Trophoblast cell (in vitro differentiated cells and primary cell): ENCODE results near the gene MLN.

ENCODE experiments used
- DNase-seq, 2 donors: peaks; one replicate each; pipeline ENCODE4 v3.0.0-alpha.2; 2016
- H2AFZ ChIP-seq: 2 replicates; pipeline ENCODE4 v1.6.1; 2013; ENCODE audit warnings: low read length, moderate library complexity, mild to moderate bottlenecking; ENCODE audit not compliant: insufficient read depth, poor library complexity
- H2AK5ac ChIP-seq: 2 replicates; pipeline ENCODE4 v1.6.1; 2013; ENCODE audit warnings: mild to moderate bottlenecking, low read length
- H2BK120ac ChIP-seq: 2 replicates; pipeline ENCODE4 v1.6.1; 2013; ENCODE audit warnings: low read length, mild to moderate bottlenecking, moderate library complexity; ENCODE audit not compliant: insufficient read depth, poor library complexity
- H2BK12ac ChIP-seq: 2 replicates; pipeline ENCODE4 v1.6.1; 2013; ENCODE audit warnings: mild to moderate bottlenecking, low read length, moderate library complexity
- H2BK5ac ChIP-seq: 2 replicates; pipeline ENCODE4 v1.6.1; 2013; ENCODE audit warnings: low read length, low read depth, moderate library complexity, mild to moderate bottlenecking; ENCODE audit not compliant: poor library complexity
- H3K14ac ChIP-seq: 2 replicates; pipeline ENCODE4 v1.6.1; 2013; ENCODE audit warnings: mild to moderate bottlenecking, low read length
- H3K18ac ChIP-seq: 2 replicates; pipeline ENCODE4 v1.6.1; 2013; ENCODE audit warnings: mild to moderate bottlenecking, low read length
- H3K23ac ChIP-seq: 2 replicates; pipeline ENCODE4 v1.6.1; 2013; ENCODE audit warnings: low read length
- H3K27ac ChIP-seq: 2 replicates; pipeline ENCODE4 v1.5.1; 2013; ENCODE audit warnings: low read depth, mild to moderate bottlenecking, inconsistent platforms, low read length, moderate library complexity
- H3K27me3 ChIP-seq: 2 replicates; pipeline ENCODE4 v1.6.1; 2013; ENCODE audit warnings: inconsistent platforms, mild to moderate bottlenecking, low read length, moderate library complexity; ENCODE audit not compliant: insufficient read depth
- H3K36me3 ChIP-seq, 2 experiments: 1 replicate in 1 of 2; 2 replicates in 1 of 2; pipeline ENCODE4 v1.6.1; 2013; ENCODE audit warnings: low read length in 2 of 2, mild to moderate bottlenecking in 2 of 2, moderate library complexity in 1 of 2; ENCODE audit not compliant: insufficient read depth in 2 of 2, control insufficient read depth in 1 of 2
- H3K4ac ChIP-seq: 2 replicates; pipeline ENCODE4 v1.6.1; 2013; ENCODE audit warnings: low read depth, mild to moderate bottlenecking, low read length, moderate library complexity
- H3K4me1 ChIP-seq, 2 experiments: 1 replicate in 1 of 2; 2 replicates in 1 of 2; pipeline ENCODE4 v1.6.1; 2013; ENCODE audit warnings: low read length in 2 of 2, mild to moderate bottlenecking in 2 of 2, moderate library complexity in 1 of 2; ENCODE audit not compliant: insufficient read depth in 2 of 2, control insufficient read depth in 1 of 2
- H3K4me2 ChIP-seq: 2 replicates; pipeline ENCODE4 v1.6.1; 2013; ENCODE audit warnings: inconsistent platforms, mild to moderate bottlenecking, low read length, moderate library complexity
- H3K4me3 ChIP-seq: 2 replicates; pipeline ENCODE4 v1.5.1; 2013; ENCODE audit warnings: mild to moderate bottlenecking, low read depth, low read length, inconsistent platforms
- H3K79me1 ChIP-seq: one replicate; pipeline ENCODE4 v1.6.1; 2013; ENCODE audit warnings: low read length
- H3K79me2 ChIP-seq: 2 replicates; pipeline ENCODE4 v1.6.1; 2013; ENCODE audit warnings: low read length, mild to moderate bottlenecking; ENCODE audit not compliant: control insufficient read depth, insufficient read depth, poor library complexity
- H3K9ac ChIP-seq: 2 replicates; pipeline ENCODE4 v1.6.1; 2013; ENCODE audit warnings: mild to moderate bottlenecking, low read length
- H3K9me3 ChIP-seq: 2 replicates; pipeline ENCODE4 v1.6.1; 2013; ENCODE audit warnings: low read depth, mild to moderate bottlenecking, control low read depth, inconsistent platforms, low read length; ENCODE audit not compliant: insufficient read depth
- H4K12ac ChIP-seq: 2 replicates; pipeline ENCODE4 v1.6.1; 2013; ENCODE audit warnings: low read depth, mild to moderate bottlenecking, low read length, moderate library complexity
- H4K8ac ChIP-seq: 2 replicates; pipeline ENCODE4 v1.6.1; 2013; ENCODE audit warnings: low read depth, mild to moderate bottlenecking, low read length, moderate library complexity
- H4K91ac ChIP-seq: one replicate; pipeline ENCODE4 v1.6.1; 2013; ENCODE audit warnings: low read depth, mild to moderate bottlenecking, low read length, moderate library complexity
- WGBS: extraction: QIAGEN DNeasy Blood & Tissue Kit; methylation state at CpG from one replicate; pipeline ENCODE4 v1.1.7; 2013; ENCODE audit warnings: missing lambda C conversion rate; ENCODE audit not compliant: insufficient read length, insufficient coverage; ENCODE audit errors: extremely low coverage; 5-methylcytosine and 5-hydroxymethylcytosine counted together

MLN gene

DNA sequence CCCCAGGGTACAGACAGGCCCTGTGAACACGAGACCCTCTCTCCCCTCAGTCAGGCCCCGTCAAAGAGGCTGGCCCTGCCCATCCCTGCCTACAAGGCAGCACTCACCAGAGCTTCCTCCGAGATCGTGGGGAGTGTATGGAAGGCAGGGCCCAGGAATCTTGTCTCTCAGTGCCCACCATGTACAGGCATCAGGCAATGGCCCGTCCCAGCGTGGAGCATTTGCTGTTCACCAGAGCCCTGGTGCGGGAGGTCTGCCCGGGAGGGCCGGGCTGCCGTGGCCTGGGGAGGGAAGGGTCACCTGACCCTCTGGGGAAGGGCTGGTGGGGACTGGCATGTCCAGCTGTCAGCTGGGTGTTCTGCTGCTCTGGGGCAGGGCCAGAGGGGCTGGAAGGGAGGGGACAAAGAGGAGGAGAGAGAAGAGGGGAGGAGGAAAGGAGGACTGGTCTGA, 57.1 kb downstream of the MLN start, which contains the start of gene IP6K3:
Gene IP6K3, minus strand, starts transcription at position 255 of the 450 bp plus-strand sequence. CDS start 11,429 bp downstream, outside the sequence.
- Histone ChIP-seq H4K12ac (no peak within 1 kb of the TSS), H3K9ac (no peak within 1 kb of the TSS), H3K4me1 (peaks cover 24 to 29% of the 10 kb centered on the region in 2 experiments), H3K79me1 (peaks cover 9% of the 10 kb centered on the region), H3K4me2 (peak within 1 kb of the TSS; percentile 56), H3K23ac (no peak within 1 kb of the TSS), H3K18ac (peak within 1 kb of the TSS; percentile 8), H2BK120ac (no peak within 1 kb of the TSS), H2BK12ac (peak within 1 kb of the TSS; percentile 7), H3K36me3 (no peaks in the 10 kb centered on the region), H3K14ac (peak within 1 kb of the TSS; percentile 18), H2BK5ac (no peak within 1 kb of the TSS), H3K27ac (peak within 1 kb of the TSS; percentile 35), H3K9me3 (no peaks in the 10 kb centered on the region), H4K8ac (no peak within 1 kb of the TSS), H3K4me3 (peak within 1 kb of the TSS; percentile 49), H2AFZ (no peak within 1 kb of the TSS), H3K4ac (no peak within 1 kb of the TSS), H4K91ac (peak within 1 kb of the TSS; percentile 15), H3K79me2 (peaks cover 2% of the 10 kb centered on the region), H2AK5ac (no peak within 1 kb of the TSS), H3K27me3 (no peaks in the 10 kb centered on the region)
- WGBS = no CpG with 5 or more reads among the region's 10 CpGs
- DNase-seq = no peak

GRCh38 chr6:33746036-33746600, 57.7 kb downstream of the MLN start:
- H3K14ac ChIP-seq = peak overlapping the region; percentile 18
- peak overlapping the region; percentile 56 for H3K4me2 ChIP-seq
- no peak overlapping the region for H3K23ac ChIP-seq
- H3K9ac ChIP-seq = no peak overlapping the region
- H2BK120ac ChIP-seq = no peak overlapping the region
- no peak overlapping the region for H3K4ac ChIP-seq
- peaks cover 20 to 27% of the 10 kb centered on the region in 2 experiments for H3K4me1 ChIP-seq
- H3K27me3 ChIP-seq = no peaks in the 10 kb centered on the region
- H2AFZ ChIP-seq = no peak overlapping the region
- H3K36me3 ChIP-seq = no peaks in the 10 kb centered on the region
- no CpG with 5 or more reads among the region's 14 CpGs for WGBS
- DNase-seq = no peak
- peak overlapping the region; percentile 8 for H3K18ac ChIP-seq
- H3K4me3 ChIP-seq = peak overlapping the region; percentile 49
- H3K79me2 ChIP-seq = peaks cover 2% of the 10 kb centered on the region
- peaks cover 1% of the 10 kb centered on the region for H3K9me3 ChIP-seq
- H3K27ac ChIP-seq = no peak overlapping the region
- H4K8ac ChIP-seq = no peak overlapping the region
- no peak overlapping the region for H2BK5ac ChIP-seq
- peaks cover 9% of the 10 kb centered on the region for H3K79me1 ChIP-seq
- peak overlapping the region; percentile 7 for H2BK12ac ChIP-seq
- peak overlapping the region; percentile 15 for H4K91ac ChIP-seq
- H4K12ac ChIP-seq = no peak overlapping the region
- no peak overlapping the region for H2AK5ac ChIP-seq

GRCh38 chr6:33745548-33745947, 58.3 kb downstream of the MLN start:
- Histone ChIP-seq H3K18ac (no peak overlapping the region), H2AFZ (no peak overlapping the region), H3K79me1 (peaks cover 9% of the 10 kb centered on the region), H2AK5ac (no peak overlapping the region), H3K9ac (no peak overlapping the region), H2BK5ac (no peak overlapping the region), H3K4me3 (no peak overlapping the region), H3K4me1 (peaks cover 17 to 22% of the 10 kb centered on the region in 2 experiments), H3K9me3 (peaks cover 2% of the 10 kb centered on the region), H3K27ac (no peak overlapping the region), H4K8ac (peak overlapping the region; percentile 33), H3K14ac (no peak overlapping the region), H4K91ac (peak overlapping the region; percentile 69), H4K12ac (no peak overlapping the region), H2BK12ac (peak overlapping the region; percentile 47), H3K4ac (no peak overlapping the region), H3K79me2 (peaks cover 2% of the 10 kb centered on the region), H3K36me3 (no peaks in the 10 kb centered on the region), H3K23ac (no peak overlapping the region), H2BK120ac (no peak overlapping the region), H3K27me3 (no peaks in the 10 kb centered on the region), H3K4me2 (peak overlapping the region; percentile 56)
- no CpG with 5 or more reads among the region's 7 CpGs for WGBS
- DNase-seq = no peak

GRCh38 chr6:33744895-33745546, 58.8 kb downstream of the MLN start:
- Histone ChIP-seq H4K12ac (no peak overlapping the region), H3K18ac (peak overlapping the region; percentile 5), H3K36me3 (no peaks in the 10 kb centered on the region), H3K79me1 (peaks cover 9% of the 10 kb centered on the region), H3K4me2 (no peak overlapping the region), H3K27me3 (no peaks in the 10 kb centered on the region), H3K23ac (no peak overlapping the region), H2BK12ac (peak overlapping the region; percentile 47), H2BK5ac (no peak overlapping the region), H3K4me3 (no peak overlapping the region), H4K91ac (peak overlapping the region; percentile 69), H4K8ac (peak overlapping the region; percentile 33), H2BK120ac (peak overlapping the region; percentile 53), H3K9me3 (peaks cover 2% of the 10 kb centered on the region), H3K27ac (no peak overlapping the region), H2AK5ac (peak overlapping the region; percentile 37), H3K4ac (no peak overlapping the region), H3K4me1 (peaks cover 17 to 22% of the 10 kb centered on the region in 2 experiments), H2AFZ (no peak overlapping the region), H3K9ac (no peak overlapping the region), H3K14ac (peak overlapping the region; percentile 33), H3K79me2 (peaks cover 2% of the 10 kb centered on the region)
- no peak for DNase-seq
- whole genome bisulfite sequencing = no CpG with 5 or more reads among the region's 13 CpGs
